GM12864 (cell line): Measurements from ENCODE around the gene TTLL4.
A peak's percentile ranks its signal among the peaks of the same experiment; 100 is the strongest.

Experiments
- DNase-seq: peaks from one replicate; pipeline ENCODE4 v3.0.0-alpha.2; 2011; ENCODE audit warnings: low read depth
- H3K4me3 ChIP-seq: 2 replicates; pipeline ENCODE4 v1.5.1; 2011; ENCODE audit warnings: mild to moderate bottlenecking, low read depth, low read length, control low read depth
- TF ChIP-seq, protein P1 (sequence below): IDR thresholded peaks from 2 replicates; pipeline ENCODE4 v1.5.1; 2011; ENCODE audit warnings: low read depth, mild to moderate bottlenecking, moderate library complexity, low read length, control low read depth, inconsistent platforms; ENCODE audit errors: missing control alignments

TTLL4 gene, protein sequence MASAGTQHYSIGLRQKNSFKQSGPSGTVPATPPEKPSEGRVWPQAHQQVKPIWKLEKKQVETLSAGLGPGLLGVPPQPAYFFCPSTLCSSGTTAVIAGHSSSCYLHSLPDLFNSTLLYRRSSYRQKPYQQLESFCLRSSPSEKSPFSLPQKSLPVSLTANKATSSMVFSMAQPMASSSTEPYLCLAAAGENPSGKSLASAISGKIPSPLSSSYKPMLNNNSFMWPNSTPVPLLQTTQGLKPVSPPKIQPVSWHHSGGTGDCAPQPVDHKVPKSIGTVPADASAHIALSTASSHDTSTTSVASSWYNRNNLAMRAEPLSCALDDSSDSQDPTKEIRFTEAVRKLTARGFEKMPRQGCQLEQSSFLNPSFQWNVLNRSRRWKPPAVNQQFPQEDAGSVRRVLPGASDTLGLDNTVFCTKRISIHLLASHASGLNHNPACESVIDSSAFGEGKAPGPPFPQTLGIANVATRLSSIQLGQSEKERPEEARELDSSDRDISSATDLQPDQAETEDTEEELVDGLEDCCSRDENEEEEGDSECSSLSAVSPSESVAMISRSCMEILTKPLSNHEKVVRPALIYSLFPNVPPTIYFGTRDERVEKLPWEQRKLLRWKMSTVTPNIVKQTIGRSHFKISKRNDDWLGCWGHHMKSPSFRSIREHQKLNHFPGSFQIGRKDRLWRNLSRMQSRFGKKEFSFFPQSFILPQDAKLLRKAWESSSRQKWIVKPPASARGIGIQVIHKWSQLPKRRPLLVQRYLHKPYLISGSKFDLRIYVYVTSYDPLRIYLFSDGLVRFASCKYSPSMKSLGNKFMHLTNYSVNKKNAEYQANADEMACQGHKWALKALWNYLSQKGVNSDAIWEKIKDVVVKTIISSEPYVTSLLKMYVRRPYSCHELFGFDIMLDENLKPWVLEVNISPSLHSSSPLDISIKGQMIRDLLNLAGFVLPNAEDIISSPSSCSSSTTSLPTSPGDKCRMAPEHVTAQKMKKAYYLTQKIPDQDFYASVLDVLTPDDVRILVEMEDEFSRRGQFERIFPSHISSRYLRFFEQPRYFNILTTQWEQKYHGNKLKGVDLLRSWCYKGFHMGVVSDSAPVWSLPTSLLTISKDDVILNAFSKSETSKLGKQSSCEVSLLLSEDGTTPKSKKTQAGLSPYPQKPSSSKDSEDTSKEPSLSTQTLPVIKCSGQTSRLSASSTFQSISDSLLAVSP

DNA sequence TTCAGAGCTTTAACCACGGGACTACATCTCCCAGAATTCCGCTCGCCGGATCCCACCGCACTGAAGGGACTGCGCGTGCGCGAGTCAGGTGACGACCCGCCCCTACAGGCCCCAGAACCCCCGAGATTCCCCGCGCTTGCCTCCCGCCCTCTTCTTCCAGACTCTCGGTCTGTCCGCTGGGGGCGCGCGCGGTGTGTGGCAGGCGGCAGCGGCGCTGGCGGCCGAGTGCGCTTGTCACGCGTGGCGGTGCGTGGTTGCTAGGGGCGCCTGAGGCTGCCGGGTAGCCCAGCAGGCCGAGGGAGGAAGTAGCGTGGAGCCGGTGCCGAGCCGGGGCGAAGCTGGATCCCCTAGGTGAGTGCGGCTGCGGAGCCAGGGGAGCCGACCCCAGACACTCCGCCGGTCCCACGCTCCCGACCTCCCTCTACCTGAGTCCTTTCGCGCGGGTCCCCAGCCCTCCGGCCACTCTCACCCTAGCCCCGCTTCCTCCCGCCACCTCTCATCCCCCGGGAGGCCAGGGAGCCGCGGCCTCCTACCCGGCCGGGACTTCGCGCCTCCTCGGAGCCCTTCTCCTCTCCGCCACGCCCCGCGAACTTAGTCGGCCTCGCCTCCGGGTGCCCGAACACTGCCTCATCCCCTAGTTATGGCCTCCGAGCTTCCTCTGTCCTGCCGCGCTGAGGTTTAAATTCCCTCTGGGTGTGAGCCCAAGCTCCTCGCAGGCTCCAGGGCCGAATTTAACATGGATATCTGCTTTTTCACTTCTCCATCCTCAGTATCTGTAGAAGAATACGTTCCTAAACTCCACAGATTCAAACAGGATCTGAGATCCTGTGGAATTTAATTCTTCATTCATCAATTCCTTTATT is at the start of gene TTLL4:
Gene TTLL4 (plus strand): TSS at position 149 of the 863 bp plus-strand sequence. CDS start 26,842 bp downstream, outside the sequence.
- DNase-seq: peak; percentile 87
- TF ChIP-seq, protein P1, sequence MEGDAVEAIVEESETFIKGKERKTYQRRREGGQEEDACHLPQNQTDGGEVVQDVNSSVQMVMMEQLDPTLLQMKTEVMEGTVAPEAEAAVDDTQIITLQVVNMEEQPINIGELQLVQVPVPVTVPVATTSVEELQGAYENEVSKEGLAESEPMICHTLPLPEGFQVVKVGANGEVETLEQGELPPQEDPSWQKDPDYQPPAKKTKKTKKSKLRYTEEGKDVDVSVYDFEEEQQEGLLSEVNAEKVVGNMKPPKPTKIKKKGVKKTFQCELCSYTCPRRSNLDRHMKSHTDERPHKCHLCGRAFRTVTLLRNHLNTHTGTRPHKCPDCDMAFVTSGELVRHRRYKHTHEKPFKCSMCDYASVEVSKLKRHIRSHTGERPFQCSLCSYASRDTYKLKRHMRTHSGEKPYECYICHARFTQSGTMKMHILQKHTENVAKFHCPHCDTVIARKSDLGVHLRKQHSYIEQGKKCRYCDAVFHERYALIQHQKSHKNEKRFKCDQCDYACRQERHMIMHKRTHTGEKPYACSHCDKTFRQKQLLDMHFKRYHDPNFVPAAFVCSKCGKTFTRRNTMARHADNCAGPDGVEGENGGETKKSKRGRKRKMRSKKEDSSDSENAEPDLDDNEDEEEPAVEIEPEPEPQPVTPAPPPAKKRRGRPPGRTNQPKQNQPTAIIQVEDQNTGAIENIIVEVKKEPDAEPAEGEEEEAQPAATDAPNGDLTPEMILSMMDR: peak; percentile 78
- peak within 1 kb of the TSS; percentile 67 for H3K4me3 ChIP-seq

DNA sequence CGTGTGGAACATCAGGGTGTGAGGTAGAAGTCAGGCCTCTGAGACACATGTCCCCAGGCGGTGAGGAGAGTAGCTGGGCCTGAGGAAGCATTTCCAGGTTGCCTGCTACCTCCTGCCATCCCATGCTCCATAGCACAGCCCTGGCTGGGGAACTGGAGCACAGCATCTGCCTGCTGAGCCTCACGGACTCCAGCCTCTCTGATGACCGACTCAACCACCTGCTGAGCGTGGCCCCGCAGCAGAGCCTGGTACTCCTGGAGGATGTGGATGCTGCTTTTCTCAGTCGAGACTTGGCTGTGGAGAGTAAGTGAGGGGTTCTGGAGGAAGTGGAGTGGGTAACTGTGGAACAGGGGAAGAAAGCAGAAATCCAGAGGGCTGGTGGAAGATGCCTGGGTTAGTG is 48.3 kb upstream of the TTLL4 start:
- TF ChIP-seq, protein P1: no peak
- DNase-seq: no peak
- no peak overlapping the region for H3K4me3 ChIP-seq

DNA sequence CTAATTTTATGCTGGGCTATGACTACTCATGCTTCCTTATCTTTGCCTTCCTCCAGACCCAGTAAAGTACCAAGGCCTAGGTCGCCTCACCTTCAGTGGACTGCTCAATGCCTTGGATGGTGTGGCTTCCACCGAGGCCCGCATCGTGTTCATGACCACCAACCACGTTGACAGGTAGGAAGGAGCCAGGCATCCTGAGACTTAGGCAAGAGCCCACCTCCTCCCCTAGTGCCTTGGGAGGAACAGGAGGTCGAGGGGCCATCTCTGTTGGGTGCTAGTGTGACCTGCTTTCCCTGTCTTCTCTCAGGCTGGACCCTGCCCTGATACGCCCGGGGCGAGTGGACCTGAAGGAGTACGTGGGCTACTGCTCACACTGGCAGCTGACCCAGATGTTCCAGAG is 47.8 kb upstream of the TTLL4 start:
- no peak for DNase-seq
- TF ChIP-seq, protein P1: no peak
- H3K4me3 ChIP-seq: no peak overlapping the region

DNA sequence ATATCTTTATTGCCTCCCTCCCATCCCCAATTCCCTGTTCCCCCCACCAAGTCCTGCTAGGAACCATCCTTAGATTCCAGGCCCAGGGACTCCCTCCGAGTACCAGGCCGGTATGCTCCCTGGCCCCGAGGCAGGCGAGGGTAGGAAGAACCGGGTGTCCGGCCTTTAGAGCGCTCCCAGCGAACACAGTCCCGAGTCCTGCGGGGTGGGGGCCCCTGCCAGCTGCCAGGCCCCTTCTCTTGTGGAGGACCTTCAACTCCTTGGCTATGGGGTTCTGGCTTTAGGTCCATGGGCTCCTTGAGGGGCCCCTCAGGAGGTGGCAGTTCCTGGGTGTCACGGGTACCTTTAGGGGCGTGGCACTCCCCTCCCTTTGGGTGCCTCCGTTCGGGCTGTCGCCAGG is 46.7 kb upstream of the TTLL4 start:
- no peak for DNase-seq
- no peak overlapping the region for H3K4me3 ChIP-seq
- TF ChIP-seq, protein P1: no peak

DNA sequence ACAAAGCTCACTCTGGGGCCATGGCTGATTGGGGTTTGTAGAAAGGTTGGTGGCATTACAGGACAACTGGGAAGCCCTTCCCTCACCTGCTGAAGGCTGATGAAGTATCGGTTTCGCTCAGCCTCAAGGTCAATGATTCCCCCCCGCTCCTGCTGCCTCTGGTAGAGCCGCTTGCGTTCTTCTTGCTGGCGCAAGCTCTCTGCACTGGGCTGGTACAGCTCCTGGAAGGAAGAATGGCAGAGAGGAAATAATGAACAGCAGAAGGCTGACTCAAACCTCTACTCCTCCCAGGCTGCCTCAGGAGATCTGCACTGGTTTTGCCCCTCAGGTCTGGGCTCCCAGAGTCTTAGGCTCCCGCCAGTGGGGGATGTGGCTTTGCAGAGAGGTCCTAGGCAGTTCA is 46.0 kb upstream of the TTLL4 start:
- TF ChIP-seq, protein P1: no peak
- DNase-seq: no peak
- H3K4me3 ChIP-seq: no peak overlapping the region
